ENCODE data around the gene VSIG10L2.

GRCh38 chr11:125947419-125948277, 1.8 kb downstream of the VSIG10L2 start:
- TF ChIP-seq CTCF (IDR thresholded peaks at IDR 0.05): no peak
- no peak for TF ChIP-seq POLR2AphosphoS5 (IDR thresholded peaks at IDR 0.05)
